K562 (cell line): Measurements from ENCODE around the gene SLC25A29. TPM values are rescaled to one million over a fixed set of nuclear protein-coding genes. Genes with fewer than 3 reads are reported as not detected.
A peak's percentile ranks its signal among the peaks of the same experiment; 100 is the strongest.

Source experiments
- ATAC-seq: fragments of 200-7000 bp; cut with Tn5 transposase; 3 replicates; pipeline ENCODE4 v1.9.1; 2020; ENCODE audit warnings: moderate library complexity
- BruUV-seq: library from RNA; stranded (reverse); fragments of 400-500 nt; replicated peaks from 2 replicates; lab custom pipeline; 2021; lab: Mats Ljungman, UMichigan
- CTCF ChIA-PET: fragments of 300-600 bp; formaldehyde crosslinking; extraction: SDS; loops from one replicate; lab custom pipeline; 2021; ENCODE audit warnings: low intra/inter-chr PET ratio; lab: Yijun Ruan, JAX
- POLR2A ChIA-PET: fragments of 300-600, 350-650 bp; sonication (Branson Sonifier 250); formaldehyde crosslinking; extraction: SDS; loops from one replicate; lab custom pipeline; 2021; ENCODE audit warnings: antibody characterized with exemption, inconsistent platforms; lab: Yijun Ruan, JAX
- DNase-seq, 4 experiments: peaks; one replicate each; pipeline versions ENCODE4 v3.0.0 to v3.0.0-alpha.2; 2011 to 2018; ENCODE audit warnings: low spot score in 3 of 4, mixed read lengths in 3 of 4; ENCODE audit errors: extremely low read depth in 1 of 4
- FAIRE-seq: peaks from 2 replicates; lab custom pipeline; 2011; peaks lifted over from hg19 to GRCh38; lab: Jason Lieb, UNC
- H2AFZ ChIP-seq: 2 replicates; pipeline ENCODE4 v1.6.0; 2011; ENCODE audit warnings: low read depth, low read length, control low read depth, inconsistent platforms
- H3K27ac ChIP-seq: fragments of 200-600 bp; 3 replicates; pipeline ENCODE4 v1.8.0; 2011; ENCODE audit warnings: low read depth, mild to moderate bottlenecking, control low read depth, inconsistent platforms, low read length, moderate library complexity, mixed read lengths; ENCODE audit errors: extremely low read depth
- H3K27me3 ChIP-seq, 2 experiments: fragments of 300-600 bp in 1 of 2; 2 replicates in 1 of 2; 3 replicates in 1 of 2; pipeline versions ENCODE4 v1.6.0 to v1.8.0; 2011; ENCODE audit warnings: inconsistent platforms in 2 of 2, low read length in 2 of 2, mild to moderate bottlenecking in 1 of 2, mixed read lengths in 1 of 2, moderate library complexity in 1 of 2; ENCODE audit not compliant: control insufficient read depth in 2 of 2, insufficient read depth in 2 of 2
- H3K36me3 ChIP-seq: fragments of 300-600 bp; 3 replicates; pipeline ENCODE4 v1.8.0; 2011; ENCODE audit warnings: mild to moderate bottlenecking, low read length, inconsistent platforms; ENCODE audit not compliant: control insufficient read depth, insufficient read depth
- H3K4me1 ChIP-seq, 2 experiments: fragments of 200-600 bp in 1 of 2; replicated peaks in 1 of 2; 2 replicates in 1 of 2; 3 replicates in 1 of 2; pipeline versions ENCODE4 v1.5.1 to v1.8.0; 2011; ENCODE audit warnings: inconsistent platforms in 2 of 2, low read length in 2 of 2, mild to moderate bottlenecking in 1 of 2, mixed read lengths in 1 of 2, moderate library complexity in 1 of 2; ENCODE audit not compliant: control insufficient read depth in 2 of 2, insufficient read depth in 2 of 2
- H3K4me2 ChIP-seq: 2 replicates; pipeline ENCODE4 v1.6.1; 2011; ENCODE audit warnings: low read length, control low read depth, inconsistent platforms, mixed read lengths; ENCODE audit not compliant: insufficient read depth
- H3K4me3 ChIP-seq: fragments of 200-600 bp; sonication (generic), shearing (Covaris generic); 2 replicates; pipeline ENCODE4 v1.5.1; 2016; ENCODE audit warnings: control low read depth, inconsistent platforms
- H3K79me2 ChIP-seq: fragments of 200-600 bp; 3 replicates; pipeline ENCODE4 v1.8.0; 2011; ENCODE audit warnings: low read length, inconsistent platforms; ENCODE audit not compliant: control insufficient read depth, insufficient read depth
- H3K9ac ChIP-seq, 2 experiments: 2 replicates each; pipeline versions ENCODE4 v1.6.0 to v1.6.1; 2011; ENCODE audit warnings: low read depth in 2 of 2, low read length in 2 of 2, control low read depth in 1 of 2, inconsistent platforms in 1 of 2, mild to moderate bottlenecking in 1 of 2, mixed read lengths in 1 of 2; ENCODE audit not compliant: insufficient read depth in 1 of 2
- H3K9me1 ChIP-seq: one replicate; pipeline ENCODE4 v1.6.0; 2011; ENCODE audit warnings: inconsistent platforms, mild to moderate bottlenecking, low read length, moderate library complexity; ENCODE audit not compliant: control insufficient read depth, insufficient read depth
- H3K9me3 ChIP-seq: replicated peaks from 2 replicates; pipeline ENCODE4 v1.5.1; 2011; ENCODE audit warnings: low read depth, low read length, inconsistent platforms; ENCODE audit not compliant: control insufficient read depth, insufficient read depth
- H4K20me1 ChIP-seq: replicated peaks from 2 replicates; pipeline ENCODE4 v1.6.1; 2011; ENCODE audit warnings: low read length, inconsistent platforms, mixed read lengths; ENCODE audit not compliant: control insufficient read depth, insufficient read depth
- E2F5 ChIP-seq: sonication (generic); formaldehyde crosslinking; IDR thresholded peaks from 2 replicates; pipeline ENCODE4 v1.8.0; 2022; ENCODE audit warnings: mild to moderate bottlenecking, missing genetic modification reagents
- ETV6 ChIP-seq, 3 experiments: fragments of 150-350 bp in 1 of 3; sonication (generic) in 1 of 3; formaldehyde crosslinking in 1 of 3; IDR thresholded peaks; 2 replicates each; pipeline versions ENCODE4 v1.6.1 to v1.8.0; 2014 to 2022; ENCODE audit warnings: borderline replicate concordance in 2 of 3, low read depth in 2 of 3, antibody characterized with exemption in 1 of 3, low read length in 1 of 3, mild to moderate bottlenecking in 1 of 3, missing genetic modification reagents in 1 of 3
- HMG20B ChIP-seq: fragments of 250-450 bp; sonication (Bioruptor Pico); IDR thresholded peaks from 2 replicates; pipeline ENCODE4 v1.5.0; 2021; ENCODE audit warnings: mild to moderate bottlenecking
- HNRNPH1 ChIP-seq: fragments of 200-400 bp; formaldehyde crosslinking; optimal IDR thresholded peaks from 2 replicates; pipeline ENCODE3; 2017; ENCODE audit warnings: low read depth, mild to moderate bottlenecking, low read length, moderate library complexity
- NUFIP1 ChIP-seq: fragments of 450-650 bp; IDR thresholded peaks from 2 replicates; pipeline ENCODE4 v1.6.1; 2018; ENCODE audit not compliant: partially characterized antibody
- ZNF232 ChIP-seq: sonication (generic); formaldehyde crosslinking; IDR thresholded peaks from 2 replicates; pipeline ENCODE4 v1.8.0; 2022; ENCODE audit warnings: mild to moderate bottlenecking, missing genetic modification reagents
- ZNF239 ChIP-seq: fragments of 250-450 bp; sonication (Bioruptor Pico); IDR thresholded peaks from 2 replicates; pipeline ENCODE4 v1.4.0; 2020; ENCODE audit warnings: mild to moderate bottlenecking
- ZNF639 ChIP-seq, 2 experiments: fragments of 200-800 bp in 1 of 2; sonication (Bioruptor generic) in 1 of 2; sonication (generic) in 1 of 2; formaldehyde crosslinking in 1 of 2; IDR thresholded peaks in 1 of 2; conservative IDR thresholded peaks in 1 of 2; 2 replicates each; pipeline versions ENCODE4 v1.5.0 to v1.6.1; 2016 to 2020; ENCODE audit warnings: missing compliant biosample characterization in 1 of 2, missing genetic modification characterization in 1 of 2, missing genetic modification reagents in 1 of 2
- WGBS: fragments of 100-300 bp; shearing (Covaris generic); methylation state at CpG from one replicate; pipeline ENCODE4 v1.1.6; 2016; ENCODE audit warnings: low coverage, mixed read lengths; ENCODE audit not compliant: insufficient coverage; ENCODE audit errors: missing lambda C conversion rate; 5-methylcytosine and 5-hydroxymethylcytosine counted together
- in situ Hi-C: fragments of 300-500 bp; cut with MboI; formaldehyde crosslinking; loops from 4 replicates; pipeline ENCODE4 v1.15.0; 2018; ENCODE audit warnings: inconsistent platforms, mixed read lengths
- intact Hi-C: fragments of 100-400 bp; cut with micrococcal nuclease; formaldehyde crosslinking; loops from 2 replicates; pipeline ENCODE4 v1.14.2; 2022
- polyA plus RNA-seq, 8 experiments: library from polyadenylated mRNA; depleted of rRNA in 4 of 8; stranded (reverse) in 5 of 8; unstranded in 3 of 8; fragments of >200 nt; fragmentation: Nextera tagmentation in 2 of 8; fragmentation: Illumina TruSeq in 1 of 8; extraction: Ambion mirVana in 2 of 8; extraction: Trizol in 1 of 8; gene quantifications; 2 replicates each; pipeline versions ENCODE4 v1.2.1 to v1.2.3, GENCODE V29; 2011 to 2014; ENCODE audit warnings: inconsistent platforms in 1 of 8, missing spikeins in 1 of 8
- total RNA-seq, 7 experiments: library from RNA; depleted of rRNA in 6 of 7; stranded (reverse); fragments of >200 nt in 6 of 7; fragmentation: Illumina TruSeq in 2 of 7; extraction: Trizol in 2 of 7; gene quantifications; 2 replicates each; pipeline versions ENCODE4 v1.2.1 to v1.2.3, GENCODE V29; 2011 to 2021; ENCODE audit warnings: low replicate concordance in 1 of 7

SLC25A29 gene
- total and polyA plus RNA-seq, 9 of the 15 experiments (the other 6 are each of a cell fraction or from before 2014, with no cell fraction given): 0.07 to 17.5 (median 4.8) TPM

GRCh38 chr14:100294213-100294962, 11.9 kb downstream of the SLC25A29 start:
- POLR2A ChIA-PET: interaction anchor here (2.8 kb wide), 1 partner anchor 9 kb away, joined by 11 read pairs; no protein-coding TSS in a partner anchor
- in situ Hi-C loops (no loop called here), intact Hi-C loops (no loop called here)
- H2AFZ ChIP-seq: no peak overlapping the region
- BruUV-seq: no TSS peak
- peaks cover 6 to 36% of the 10 kb centered on the region in 2 experiments; a peak in 4 of 5 replicates for H3K4me1 ChIP-seq
- DNase-seq (peak in 2 of 4 experiments; percentile 27 to 31), FAIRE-seq (no peak), ATAC-seq (peak; percentile 43)
- H3K27me3 ChIP-seq: no peaks in the 10 kb centered on the region
- H3K9me3 ChIP-seq: no peaks in the 10 kb centered on the region
- CTCF ChIA-PET: no interaction called here
- no peaks in the 10 kb centered on the region for H3K36me3 ChIP-seq
- H3K27ac ChIP-seq: no peak overlapping the region
- peak overlapping the region in 1 of 2 experiments; percentile 4; a peak in 1 of 4 replicates for H3K9ac ChIP-seq
- no peaks in the 10 kb centered on the region for H3K9me1 ChIP-seq
- no peak for TF ChIP-seq NUFIP1
- WGBS: 47% methylated on average over 12 of the region's 12 CpGs
- H3K4me3 ChIP-seq: no peak overlapping the region
- H3K79me2 ChIP-seq: no peaks in the 10 kb centered on the region
- H4K20me1 ChIP-seq: no peaks in the 10 kb centered on the region
- H3K4me2 ChIP-seq: no peak overlapping the region

GRCh38 chr14:100293497-100294212, 12.6 kb downstream of the SLC25A29 start:
- Histone ChIP-seq H3K27ac (no peak overlapping the region), H3K4me3 (no peak overlapping the region), H3K36me3 (no peaks in the 10 kb centered on the region), H3K79me2 (no peaks in the 10 kb centered on the region), H2AFZ (no peak overlapping the region), H4K20me1 (no peaks in the 10 kb centered on the region), H3K9ac (peak overlapping the region in 1 of 2 experiments; percentile 4; a peak in 2 of 4 replicates), H3K27me3 (no peaks in the 10 kb centered on the region), H3K9me3 (no peaks in the 10 kb centered on the region), H3K4me2 (no peak overlapping the region), H3K9me1 (no peaks in the 10 kb centered on the region), H3K4me1 (peaks cover 6 to 36% of the 10 kb centered on the region in 2 experiments; a peak in 4 of 5 replicates)
- ChIA-PET POLR2A (interaction anchor here (2.8 kb wide), 1 partner anchor 9 kb away, joined by 11 read pairs; no protein-coding TSS in a partner anchor), CTCF (no interaction called here)
- no TSS peak for BruUV-seq
- intact Hi-C loops: no loop called here
- FAIRE-seq: no peak
- WGBS: 71% methylated on average over 7 of the region's 14 CpGs
- DNase-seq: no peak
- in situ Hi-C loops: no loop called here
- no peak for ATAC-seq
- TF ChIP-seq ETV6 (IDR thresholded peaks at IDR 0.05; ENCODE audit: borderline replicate concordance in 1 of 2, low read depth in 2 of 2, low read length in 1 of 2) (no peak), ETV6 (CRISPR knock-in tag; IDR thresholded peaks at IDR 0.05; ENCODE audit: borderline replicate concordance) (no peak), ZNF639 (CRISPR knock-in tag; conservative IDR thresholded peaks at IDR 0.05 in 1 of 2, IDR thresholded peaks at IDR 0.05 in 1 of 2) (no peak), E2F5 (CRISPR knock-in tag) (no peak), HNRNPH1 (no peak), ZNF239 (no peak), HMG20B (CRISPR knock-in tag) (no peak), ZNF232 (CRISPR knock-in tag) (no peak)
